GM20000 (cell line): ENCODE results near the gene KLF17.

Experiments
- DNase-seq: peaks from one replicate; pipeline ENCODE4 v3.0.0; 2012; ENCODE audit warnings: low spot score
- CTCF ChIP-seq: IDR thresholded peaks from 2 replicates; pipeline ENCODE4 v1.5.1; 2012; ENCODE audit warnings: mild to moderate bottlenecking, control low read depth; ENCODE audit errors: extremely low read depth, missing control alignments

KLF17 gene

GRCh38 chr1:44141531-44141930 lies 22.9 kb downstream of the KLF17 start, which contains the start of gene KLF18:
Gene KLF18 (minus strand): TSS chr1:44141631. CDS start chr1:44141631, 0 bp downstream.
- DNase-seq: no peak
- TF ChIP-seq CTCF: no peak

GRCh38 chr1:44144962-44145756 lies 26.5 kb downstream of the KLF17 start:
- TF ChIP-seq CTCF: no peak
- DNase-seq: no peak

- no peak for DNase-seq
- TF ChIP-seq CTCF: no peak
Measured at GRCh38 chr1:44146536-44147361, 28.1 kb downstream of the KLF17 start.

- no peak for DNase-seq
- TF ChIP-seq CTCF: no peak
Measured at GRCh38 chr1:44147582-44147981, 29.0 kb downstream of the KLF17 start.

GRCh38 chr1:44151332-44151731 lies 32.7 kb downstream of the KLF17 start:
- DNase-seq: peak; percentile 45
- no peak for TF ChIP-seq CTCF

- TF ChIP-seq CTCF: no peak
- no peak for DNase-seq
Measured at GRCh38 chr1:44151808-44152207, 33.2 kb downstream of the KLF17 start.

- TF ChIP-seq CTCF: no peak
- no peak for DNase-seq
Measured at GRCh38 chr1:44152692-44153091, 34.1 kb downstream of the KLF17 start.
